Measurements from ENCODE around the gene APIP. TPM values are rescaled to one million over a fixed set of nuclear protein-coding genes. Genes with fewer than 3 reads are reported as not detected.

The APIP gene
- total and polyA plus RNA-seq, 2 of the 8 experiments (the other 6 are each of a cell fraction or from before 2014, with no cell fraction given), result 10.4 to 25.7 TPM

DNA sequence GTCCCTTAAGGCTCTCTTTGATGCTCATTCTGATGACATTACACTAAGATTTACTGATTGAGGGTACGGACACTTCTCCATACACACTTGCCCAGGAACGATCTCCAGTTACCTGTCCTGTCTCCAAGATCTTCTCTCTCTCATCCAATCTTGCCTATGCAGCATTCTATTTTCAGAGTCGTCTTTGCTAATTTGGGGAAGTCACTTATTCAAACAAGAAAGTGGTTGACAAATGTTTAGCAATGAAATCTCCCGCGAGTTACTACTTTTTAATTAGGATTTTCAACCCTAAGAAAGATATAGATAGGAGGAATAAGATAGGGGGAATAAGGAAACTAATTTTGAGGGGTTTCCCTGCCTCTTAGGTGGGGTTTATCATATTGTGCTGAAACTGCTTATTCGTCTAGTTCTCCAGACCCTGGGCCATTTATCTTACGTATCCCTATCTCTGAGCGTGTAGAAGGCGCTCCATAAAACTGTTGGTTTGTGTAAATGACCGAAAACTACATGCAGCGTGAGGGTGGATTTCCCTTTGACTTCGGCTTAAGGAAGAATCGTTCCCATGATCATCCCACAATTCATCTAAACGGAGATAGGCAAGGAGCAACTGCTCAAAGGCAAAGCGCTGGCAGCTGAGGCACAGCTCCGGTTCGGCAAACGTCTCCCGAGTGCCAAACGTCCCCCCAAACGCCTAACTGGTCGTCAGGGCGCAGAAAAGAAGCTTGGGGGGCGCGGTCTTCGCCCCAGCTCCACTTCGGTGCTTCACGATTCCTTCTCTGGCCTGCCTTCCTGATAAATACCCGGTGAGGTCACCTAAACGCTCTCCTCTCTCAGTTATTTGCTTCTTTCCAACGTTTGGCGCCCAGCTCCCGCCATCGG, 804 bp downstream of the APIP start:
- DNase-seq (ENCODE audit: low read depth in 1 of 2, low spot score in 2 of 2) (no peak), FAIRE-seq (no peak)
- H3K79me1 ChIP-seq (ENCODE audit: low read depth, low read length), result peaks cover 6% of the 10 kb centered on the region; the same call in 1 of the 2 replicates
- peak overlapping the region; percentile 8 for H4K91ac ChIP-seq (replicated peaks; ENCODE audit: insufficient read length, low read length)
- ChIA-PET CTCF (ENCODE audit: partially characterized antibody) (interaction anchor here (0.8 to 1.1 kb wide), 5 partner anchors 11 to 1830 kb away, joined by 3 to 4 read pairs (median 3); no protein-coding TSS in a partner anchor), POLR2A (ENCODE audit: partially characterized antibody) (interaction anchor here (0.6 to 2.6 kb wide), 10 partner anchors 9 to 477 kb away, joined by 3 to 23 read pairs (median 4); partner anchors contain the start of gene CAT)
- peak overlapping the region; percentile 72 to 87 (median 84) for H3K9ac ChIP-seq (replicated peaks in 1 of 4; ENCODE audit: extremely low read depth in 1 of 4, low read depth in 3 of 4, low read length in 3 of 4)
- peaks cover 0 to 4% (median 0%) of the 10 kb centered on the region in 4 experiments; a peak in 1 of 8 replicates for H3K36me3 ChIP-seq (ENCODE audit: control insufficient read depth in 2 of 4, insufficient read depth in 4 of 4, low read length in 3 of 4)
- H2BK20ac ChIP-seq (ENCODE audit: low read length), result no peak overlapping the region
- peak overlapping the region; percentile 88 for H3K18ac ChIP-seq (ENCODE audit: extremely low read depth, low read length)
- peak overlapping the region; percentile 63 for H4K5ac ChIP-seq (ENCODE audit: insufficient read length, low read depth, low read length)
- H3K23ac ChIP-seq (ENCODE audit: insufficient read length), result no peak overlapping the region
- H4K20me1 ChIP-seq (replicated peaks in 1 of 2; ENCODE audit: control insufficient read depth in 1 of 2, insufficient read depth in 2 of 2, low read length in 2 of 2), result peaks cover 0 to 2% of the 10 kb centered on the region in 2 experiments
- peaks cover 0 to 4% (median 1%) of the 10 kb centered on the region in 4 experiments; a peak in 2 of 7 replicates for H3K4me1 ChIP-seq (replicated peaks in 1 of 4; ENCODE audit: control insufficient read depth in 3 of 4, insufficient read depth in 4 of 4, low read length in 3 of 4)
- H3K79me2 ChIP-seq (ENCODE audit: control insufficient read depth in 1 of 2, insufficient read depth in 2 of 2, low read length in 2 of 2), result peaks cover 7 to 47% of the 10 kb centered on the region in 2 experiments; a peak in 3 of 4 replicates
- peak overlapping the region; percentile 91 for H3K27ac ChIP-seq (ENCODE audit: low read depth, low read length)
- H3K14ac ChIP-seq (ENCODE audit: insufficient read length), result no peak overlapping the region
- H2BK12ac ChIP-seq (ENCODE audit: low read depth, low read length), result 0 out of 2 replicates have a peak overlapping the region, but pooled peaks have one; percentile 4
- H4K8ac ChIP-seq (ENCODE audit: extremely low read depth, insufficient read depth, low read length), result peak overlapping the region; percentile 69
- peaks cover 4% of the 10 kb centered on the region for H3K23me2 ChIP-seq (ENCODE audit: low read depth, low read length)
- no peaks in the 10 kb centered on the region for H3K27me3 ChIP-seq (replicated peaks in 1 of 4; ENCODE audit: control insufficient read depth in 3 of 4, extremely low read depth in 1 of 4, insufficient read depth in 3 of 4, low read length in 3 of 4)
- peak overlapping the region; percentile 82 for H2AFZ ChIP-seq (ENCODE audit: low read length)
- H3K4me3 ChIP-seq (ENCODE audit: extremely low read depth in 1 of 4, insufficient read depth in 2 of 4, low read depth in 3 of 4, low read length in 4 of 4), result peak overlapping the region; percentile 88 to 98 (median 94)
- no peaks in the 10 kb centered on the region for H3K9me3 ChIP-seq (ENCODE audit: insufficient read depth in 2 of 2, low read depth in 1 of 2, low read length in 1 of 2)
- H3K56ac ChIP-seq (replicated peaks; ENCODE audit: insufficient read length, low read depth, low read length), result peak overlapping the region; percentile 67
- H3K4me2 ChIP-seq (ENCODE audit: insufficient read depth in 1 of 2, low read depth in 2 of 2, low read length in 2 of 2), result peak overlapping the region; percentile 79 to 92
- H2BK120ac ChIP-seq (replicated peaks; ENCODE audit: low read depth, low read length), result no peak overlapping the region
- no peak overlapping the region for H2AK5ac ChIP-seq (ENCODE audit: low read depth, low read length)
- no peak overlapping the region for H3K4ac ChIP-seq (replicated peaks; ENCODE audit: insufficient read length, low read depth, low read length)
- H2BK5ac ChIP-seq (ENCODE audit: low read depth, low read length), result peak overlapping the region; percentile 90
- H2BK15ac ChIP-seq (ENCODE audit: low read length), result peak overlapping the region; percentile 33; the same call in 1 of the 2 replicates
- 13% methylated on average over 34 of the region's 34 CpGs; no CpG with 5 or more reads in 1 of the 2 experiments for WGBS, 2 experiments (ENCODE audit: extremely low coverage in 1 of 2, insufficient coverage in 1 of 2, insufficient read length in 1 of 2, insufficient replicate concordance in 2 of 2, low coverage in 1 of 2, low lambda C conversion rate in 2 of 2, missing lambda C conversion rate in 1 of 2)
- TF ChIP-seq FOSL1 (IDR thresholded peaks at IDR 0.05; ENCODE audit: insufficient read depth, low read depth, low read length), result no peak
- TF ChIP-seq CHD1 (IDR thresholded peaks at IDR 0.05; ENCODE audit: low read depth, low read length), result no peak
- no peak for TF ChIP-seq SP2 (IDR thresholded peaks at IDR 0.05; ENCODE audit: low read length)
- TF ChIP-seq RBBP5 (IDR thresholded peaks at IDR 0.05; ENCODE audit: borderline replicate concordance, low read depth, low read length), result no peak
- TF ChIP-seq POLR2AphosphoS5 (IDR thresholded peaks at IDR 0.05; ENCODE audit: low read depth, low read length), result peak; percentile 56; the same call in 1 of the 2 replicates
- TF ChIP-seq PHF8 (conservative IDR thresholded peaks at IDR 0.05; ENCODE audit: low read depth, low read length), result 0 out of 2 replicates have a peak, but pooled peaks have one; percentile 45
- TF ChIP-seq SIN3A (conservative IDR thresholded peaks at IDR 0.05 in 1 of 2, IDR thresholded peaks at IDR 0.05 in 1 of 2; ENCODE audit: low read depth in 1 of 2, low read length in 2 of 2), result no peak
- no peak for TF ChIP-seq RXRA (IDR thresholded peaks at IDR 0.05; ENCODE audit: insufficient read depth, low read depth, low read length)
- TF ChIP-seq BACH1 (IDR thresholded peaks at IDR 0.05; ENCODE audit: low read length), result no peak
- TF ChIP-seq HDAC6 (IDR thresholded peaks at IDR 0.05; ENCODE audit: low read depth, low read length), result no peak
- TF ChIP-seq POLR2A (IDR thresholded peaks at IDR 0.05; ENCODE audit: control extremely low read depth in 1 of 2, low read depth in 2 of 2, low read length in 2 of 2), result peak in 1 of 2 experiments; percentile 68; a peak in 1 of 3 replicates
